GM18870 (cell line): Measurements from ENCODE around the gene BARX1.

ENCODE experiments used
- ATAC-seq: cut with Tn5 transposase; IDR thresholded peaks from one replicate; pipeline ENCODE4 v1.9.1; 2021; ENCODE audit warnings: moderate library complexity; ENCODE audit not compliant: unreplicated experiment

The BARX1 gene

DNA sequence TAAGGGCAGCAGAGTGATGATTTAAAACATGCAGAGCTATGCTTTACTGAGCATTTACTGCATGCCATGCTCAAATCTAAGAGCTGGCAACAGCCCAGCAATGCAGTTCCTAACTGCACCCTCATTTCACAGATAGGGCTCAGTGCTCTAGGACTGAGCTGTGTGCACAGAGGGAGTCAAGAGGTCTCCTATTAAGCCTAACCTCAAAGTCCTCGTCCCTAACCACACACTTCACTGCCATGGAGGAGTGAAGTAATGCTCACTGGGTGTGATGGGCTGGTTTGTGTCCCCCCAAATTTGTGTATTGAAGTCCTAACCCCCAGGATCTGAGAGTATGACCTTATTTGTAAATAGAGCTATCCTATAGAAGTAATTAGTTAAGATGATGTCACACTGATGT, 25.9 kb downstream of the BARX1 start:
- no peak for ATAC-seq

DNA sequence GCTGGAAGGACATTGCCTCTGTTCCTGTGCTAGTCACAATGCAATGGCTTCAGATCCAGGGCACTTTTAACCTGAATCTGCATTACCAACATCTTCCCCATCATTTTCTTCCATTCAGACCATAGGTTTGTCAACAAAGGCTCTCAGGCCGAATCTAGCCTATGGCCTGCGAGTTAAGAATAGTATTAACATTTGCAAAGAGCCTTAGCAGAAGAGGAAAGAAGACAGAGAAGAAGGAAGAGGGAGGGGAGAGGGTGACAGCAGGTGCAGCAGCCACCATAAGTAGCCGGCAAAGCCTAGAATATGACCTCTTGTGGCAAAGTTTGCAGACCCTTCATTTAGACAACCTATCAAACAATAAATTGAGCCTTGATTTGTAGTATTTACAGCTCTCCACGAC, 32.6 kb downstream of the BARX1 start:
- ATAC-seq: no peak

DNA sequence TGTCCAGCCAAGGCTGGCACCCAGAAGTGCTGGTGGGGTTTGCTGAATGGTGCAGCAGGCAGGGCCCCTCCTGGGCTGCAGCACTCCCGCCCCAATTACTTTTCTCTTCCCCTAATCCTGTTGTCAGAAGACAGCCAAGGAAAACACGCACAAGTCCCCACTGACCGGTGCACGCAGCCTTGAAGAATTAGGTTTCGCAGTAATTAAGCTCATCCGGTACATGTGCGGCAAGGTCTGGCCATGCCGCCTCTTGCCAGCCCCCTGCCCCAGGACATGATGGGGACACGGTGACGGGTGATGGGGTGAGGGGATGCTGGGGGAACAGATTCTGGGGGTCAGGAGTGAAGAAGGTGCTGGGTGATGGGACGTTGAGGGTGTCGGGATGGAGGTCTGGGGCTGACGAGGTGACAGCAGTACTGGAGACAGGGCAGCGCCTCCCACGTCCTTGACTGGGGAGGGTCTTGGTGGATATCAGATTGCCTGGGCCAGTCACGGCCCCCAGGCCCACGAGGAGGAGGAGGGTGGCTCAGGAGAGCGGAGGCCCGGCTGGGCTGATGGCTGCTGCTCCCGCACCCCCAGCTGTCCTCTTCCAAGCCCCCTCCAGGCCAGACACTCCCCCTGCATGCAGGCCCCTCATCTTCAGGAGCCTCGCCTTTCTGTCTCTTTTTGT, 34.9 kb downstream of the BARX1 start:
- no peak for ATAC-seq

DNA sequence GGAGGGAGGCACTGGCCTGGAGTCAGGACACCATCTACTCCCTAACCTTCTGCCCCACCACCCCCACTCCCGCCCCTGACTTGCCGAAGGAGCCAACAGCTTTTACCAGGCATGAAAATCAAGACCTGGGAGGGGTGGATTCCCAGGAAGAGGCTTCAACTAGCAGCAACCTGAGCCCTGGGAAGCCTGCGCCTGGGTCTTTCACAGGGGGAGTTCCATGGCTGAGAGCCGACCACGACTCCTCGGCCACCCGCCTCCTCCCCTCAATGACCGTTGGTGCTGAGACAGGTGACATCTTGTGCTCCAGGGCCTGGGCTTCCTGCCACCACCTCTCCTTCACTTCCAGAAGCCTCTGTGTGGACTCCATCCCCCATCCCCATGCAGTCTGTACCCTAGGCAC, 37.1 kb downstream of the BARX1 start:
- ATAC-seq: no peak

DNA sequence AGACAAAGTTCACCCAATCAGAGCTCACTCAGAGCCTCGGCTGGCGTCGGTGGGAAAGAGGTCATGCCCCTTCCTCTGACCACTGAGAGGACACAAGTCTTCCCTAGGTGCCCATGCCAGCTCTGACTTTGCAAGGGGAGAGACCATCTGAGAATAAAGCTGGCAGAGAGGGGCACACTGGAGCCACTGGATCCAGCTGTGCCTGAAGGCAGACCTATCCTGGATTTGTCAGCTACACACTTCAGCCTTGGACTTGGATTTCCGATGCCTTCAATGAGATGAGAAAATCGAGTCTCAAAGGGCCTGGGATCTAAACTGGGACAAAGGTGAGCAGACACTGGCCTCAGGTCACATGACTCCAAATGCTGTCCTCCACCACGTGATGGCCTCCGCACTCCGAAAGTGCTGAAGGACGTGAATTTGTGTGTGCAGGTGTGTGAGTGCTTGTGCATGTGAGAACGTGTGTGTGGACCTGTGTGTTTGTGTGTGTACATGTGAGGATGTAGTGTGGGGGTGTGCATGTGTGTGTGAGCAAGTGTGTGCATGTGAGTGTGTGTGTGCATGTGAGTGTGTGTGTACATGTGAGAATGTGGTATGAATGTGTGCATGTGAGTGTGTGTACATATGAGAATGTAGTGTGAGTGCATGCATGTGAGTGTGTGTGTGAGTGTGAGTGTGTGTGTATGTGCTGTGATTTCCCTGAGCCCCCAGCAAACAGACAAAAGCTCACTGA, 37.9 kb downstream of the BARX1 start:
- ATAC-seq: no peak

DNA sequence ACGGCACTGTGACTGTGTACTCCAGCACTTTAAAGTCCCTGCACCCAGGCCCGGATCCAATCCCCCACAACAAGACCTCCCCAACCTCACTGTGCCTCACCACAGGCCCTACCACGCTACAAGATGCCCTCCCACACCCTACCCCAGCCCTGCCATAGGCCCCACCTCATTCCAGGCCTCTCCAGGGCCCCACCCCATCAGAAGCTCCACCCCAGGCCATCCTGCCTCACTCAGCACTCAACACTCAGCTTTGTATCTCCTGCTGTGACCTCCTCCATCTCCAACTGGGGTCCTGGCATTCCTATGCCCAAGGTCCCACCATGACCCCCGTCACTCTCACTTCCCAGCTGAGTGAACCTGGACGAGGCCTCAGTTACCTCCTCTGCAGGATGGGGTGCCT, 38.8 kb downstream of the BARX1 start:
- ATAC-seq: no peak

DNA sequence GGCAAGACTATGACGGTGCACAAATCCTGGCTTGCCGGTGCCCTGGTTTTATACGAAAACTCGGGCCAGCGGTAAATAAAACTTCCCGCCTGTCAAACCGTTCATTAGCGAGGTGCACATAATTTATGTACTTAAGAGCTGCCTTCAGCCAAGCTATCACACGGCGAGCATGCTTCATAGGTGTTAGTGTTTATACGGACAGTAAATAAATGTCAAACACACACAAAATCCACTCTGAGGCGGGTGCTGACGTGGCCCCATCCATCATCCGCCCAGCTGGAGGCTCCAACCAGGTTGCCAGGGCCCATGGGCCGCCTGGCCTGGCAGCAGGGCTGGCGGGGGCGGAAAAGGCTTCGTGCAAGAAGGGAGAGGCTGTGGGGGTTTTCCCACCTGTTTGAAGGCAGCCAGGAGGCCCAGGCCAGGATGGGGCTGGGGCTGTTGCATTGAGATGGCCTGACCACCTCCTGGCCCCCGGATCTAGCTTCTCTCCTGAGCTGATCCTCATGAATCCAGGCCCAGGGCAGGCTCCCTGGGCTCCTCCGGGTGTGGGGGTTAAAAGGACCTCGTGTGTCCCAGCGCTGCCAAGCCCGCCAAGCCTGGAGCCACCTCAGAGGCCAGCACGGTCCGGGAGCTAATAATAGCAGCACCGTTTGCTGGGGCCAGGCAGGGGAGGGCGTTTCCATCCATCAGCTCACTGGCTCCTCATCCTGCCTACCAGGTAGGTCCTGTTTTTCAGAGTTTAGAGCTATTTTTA, 43.2 kb downstream of the BARX1 start:
- ATAC-seq: no peak

DNA sequence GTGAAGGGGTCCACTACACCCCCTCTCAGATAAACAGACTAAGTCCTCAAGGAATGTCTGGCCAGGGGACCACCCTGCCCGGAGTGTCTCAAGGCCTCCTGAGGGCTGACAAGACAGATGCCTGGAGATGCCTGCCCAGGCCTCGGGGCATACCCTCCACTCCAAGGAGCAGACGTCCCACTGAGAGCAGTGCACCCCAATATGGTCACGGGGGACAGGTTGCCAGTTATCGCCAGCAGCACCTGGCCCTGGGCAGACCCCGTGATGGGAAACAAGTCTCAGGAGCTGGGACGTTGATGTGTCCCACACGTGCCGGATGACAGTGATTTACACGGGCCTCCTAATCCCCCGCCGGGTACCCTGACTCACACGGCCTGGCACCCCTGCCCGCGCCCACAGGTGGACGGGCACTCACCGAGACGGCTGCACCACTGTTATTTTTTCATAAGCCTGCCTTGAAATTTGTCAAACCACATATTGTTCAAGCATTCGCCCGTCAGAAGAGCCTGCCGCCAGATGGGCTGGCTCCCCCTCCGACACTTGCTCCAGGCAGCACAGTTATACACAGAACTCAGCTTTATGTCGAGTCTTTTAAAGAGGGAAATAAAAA, 43.9 kb downstream of the BARX1 start:
- ATAC-seq: no peak

DNA sequence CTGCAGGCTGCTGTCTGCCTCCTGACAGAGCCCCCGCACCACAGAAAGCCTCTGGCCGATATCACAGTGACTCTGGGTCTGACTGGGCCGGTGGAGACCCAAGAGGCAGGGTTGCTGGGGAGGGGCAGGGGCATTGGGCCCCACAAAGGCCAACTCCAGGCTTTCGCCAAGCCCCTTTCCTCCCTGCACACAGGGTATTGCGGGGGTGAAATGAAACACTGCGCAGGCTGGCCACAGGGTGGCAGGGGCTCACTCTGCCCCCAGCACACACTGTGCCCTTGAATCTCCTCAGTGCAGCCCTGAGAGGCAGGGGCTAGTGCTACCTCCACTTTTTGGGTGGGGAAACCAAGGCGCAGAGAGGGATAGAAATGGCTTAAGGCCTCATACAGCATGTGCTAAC, 44.6 kb downstream of the BARX1 start:
- no peak for ATAC-seq

DNA sequence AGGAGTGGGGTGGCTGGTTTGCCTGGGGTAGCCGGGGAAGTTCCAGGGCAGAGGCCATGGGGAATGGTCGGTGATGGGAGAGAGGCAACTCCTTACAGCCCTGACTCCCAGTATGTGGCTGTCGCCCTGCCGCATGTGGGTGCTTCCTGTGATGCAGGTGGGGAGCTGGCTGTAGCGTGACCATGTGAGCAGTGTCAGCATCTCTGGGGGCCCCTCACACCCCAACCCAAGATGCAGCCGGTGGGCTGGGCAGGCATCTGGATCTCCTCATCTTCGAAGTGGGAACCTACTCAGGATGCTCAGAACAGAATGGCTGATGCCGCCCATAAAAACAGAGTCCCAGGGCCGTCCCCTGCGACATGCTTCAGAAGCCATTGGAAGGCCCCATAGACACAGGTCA, 45.0 kb downstream of the BARX1 start:
- no peak for ATAC-seq

DNA sequence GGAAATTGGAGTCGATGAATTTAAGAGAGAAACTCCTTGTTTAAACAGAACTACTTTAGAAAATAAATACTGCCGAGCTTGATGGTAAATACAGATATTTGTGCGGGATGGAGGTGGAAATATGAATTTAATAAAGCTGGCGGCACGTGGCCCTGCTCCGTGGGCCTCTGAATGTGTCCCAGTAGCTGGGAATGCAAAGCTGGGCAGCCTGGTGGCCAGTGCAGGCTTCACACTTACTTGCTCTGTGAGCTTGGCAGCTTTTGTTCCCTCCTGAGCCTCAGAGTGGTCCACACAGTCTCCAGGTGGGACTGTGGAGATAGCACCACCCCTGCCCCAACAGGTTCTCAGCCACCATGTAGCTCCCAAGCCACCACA, 45.9 kb downstream of the BARX1 start:
- no peak for ATAC-seq

DNA sequence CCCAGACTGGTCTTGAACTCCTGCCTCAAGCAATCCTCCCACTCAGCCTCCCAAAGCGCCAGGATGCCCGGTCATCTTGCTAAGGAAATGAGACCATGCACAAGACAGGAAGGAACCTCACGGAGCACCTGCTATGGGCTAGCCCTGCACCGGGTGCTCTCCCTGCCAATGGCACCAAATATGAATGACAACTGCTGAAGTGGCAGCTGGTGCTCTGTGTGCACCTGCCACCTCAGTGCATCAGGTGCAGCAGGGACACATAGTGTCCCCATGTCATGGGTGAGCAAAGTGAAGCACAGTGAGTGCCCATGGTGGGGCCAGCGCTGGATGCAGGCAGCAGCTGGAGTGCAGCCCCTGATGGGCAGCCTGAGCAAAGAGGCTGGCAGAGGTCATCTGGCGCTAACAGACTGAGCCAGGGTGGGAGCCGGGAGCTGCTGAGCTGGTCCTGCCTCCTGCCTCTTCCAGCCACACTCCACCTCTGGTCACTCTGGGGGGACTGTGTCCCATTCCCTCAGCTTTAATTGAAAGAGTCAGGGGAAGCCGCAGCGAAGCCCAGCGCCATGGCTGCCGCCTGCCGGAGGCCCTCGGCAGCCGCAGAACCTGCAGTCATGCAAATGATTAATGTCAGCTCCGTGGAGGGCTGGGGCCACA, 46.4 kb downstream of the BARX1 start:
- ATAC-seq: no peak

DNA sequence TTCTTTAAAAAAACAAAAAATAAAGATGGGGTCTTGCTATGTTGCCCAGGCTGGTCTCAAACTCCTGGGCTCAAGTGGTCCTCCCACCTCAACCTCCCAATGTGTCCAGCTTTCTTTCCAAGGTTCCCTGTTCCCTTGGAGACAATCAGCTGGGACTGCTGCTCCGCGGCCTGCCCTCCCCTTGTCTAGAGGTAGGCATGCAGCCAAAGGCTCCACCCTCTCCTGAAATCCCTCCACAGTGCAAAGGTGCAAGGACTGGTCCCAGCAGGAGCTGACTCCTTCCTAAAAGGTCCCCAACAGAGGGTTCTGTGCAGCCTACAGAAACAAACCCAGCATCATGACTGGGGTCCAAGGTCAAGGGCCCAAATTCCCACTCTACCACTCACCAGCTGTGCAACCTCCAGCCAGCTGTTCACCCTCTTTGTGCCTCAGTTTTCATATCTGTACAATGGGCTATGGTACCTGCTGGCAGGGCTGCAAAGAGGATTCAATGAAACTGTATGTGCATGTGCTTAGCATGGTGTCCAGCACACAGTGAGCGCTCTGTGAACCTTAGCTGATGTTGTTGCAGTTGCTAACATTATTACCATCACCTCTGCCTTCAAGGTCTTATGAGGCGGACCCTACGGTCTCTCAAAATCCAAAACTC, 47.5 kb downstream of the BARX1 start:
- no peak for ATAC-seq

DNA sequence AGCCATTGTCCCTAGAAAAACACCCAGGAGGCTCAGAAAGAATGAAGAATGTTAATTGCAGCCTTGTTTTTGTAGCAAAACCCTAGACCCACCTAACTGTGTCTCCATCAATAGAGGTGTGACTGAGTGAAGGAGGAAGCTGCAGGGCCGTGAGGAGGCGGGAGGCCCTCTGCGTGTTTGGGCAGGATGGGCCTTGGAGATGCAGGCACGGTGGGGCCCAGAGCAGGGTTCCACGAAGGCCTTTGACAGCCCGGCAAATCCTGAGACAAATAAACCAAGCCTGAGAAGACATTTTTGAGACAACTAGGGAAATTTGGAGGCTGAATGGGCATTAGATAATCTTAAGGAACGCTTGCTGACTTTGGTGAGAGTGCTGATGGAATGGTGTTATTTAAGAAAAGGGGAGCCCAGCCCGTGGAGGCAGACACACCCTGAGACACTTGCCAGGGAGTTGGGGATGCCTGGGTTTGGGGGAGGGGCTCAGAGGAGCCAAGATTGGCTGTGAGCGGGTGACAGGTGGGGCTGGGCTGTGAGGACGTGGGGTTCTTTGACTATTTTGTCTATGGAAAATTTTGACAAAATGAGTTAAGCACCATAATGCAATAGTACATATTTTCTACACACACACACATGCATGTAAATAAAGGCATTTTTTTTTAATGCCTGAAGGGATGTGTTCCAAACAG, 48.8 kb downstream of the BARX1 start:
- ATAC-seq: no peak

DNA sequence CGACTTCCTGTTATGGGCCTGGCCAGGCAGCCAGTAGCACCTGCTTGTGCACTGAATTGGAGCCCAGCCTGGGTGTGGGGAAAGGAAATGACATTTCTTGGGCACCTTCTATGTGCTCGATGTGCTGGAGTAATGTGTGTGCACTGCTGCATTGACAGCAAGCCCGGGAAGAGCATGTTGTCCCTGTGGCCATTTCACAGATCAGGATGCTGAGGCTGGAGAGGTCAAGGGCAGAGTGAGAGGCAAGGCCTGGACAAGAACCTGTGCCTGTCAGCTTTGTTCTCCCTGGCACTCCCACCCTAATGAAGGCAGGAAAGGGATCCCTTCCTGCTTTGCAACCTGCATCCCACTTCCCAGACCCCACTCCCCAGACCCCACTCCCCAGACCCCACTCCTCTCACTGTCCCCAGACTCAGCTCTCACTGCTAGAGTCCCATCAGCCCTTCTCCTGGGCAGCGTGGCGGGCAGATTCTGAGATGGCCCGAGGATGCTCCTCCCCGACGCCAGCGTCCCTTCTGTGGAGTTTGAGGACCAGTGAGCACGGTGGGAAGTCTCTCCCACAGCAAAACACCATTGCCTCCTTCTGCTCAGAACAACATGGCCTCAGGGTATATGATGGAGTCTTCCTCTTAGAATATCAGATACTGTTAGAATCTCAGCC, 49.6 kb downstream of the BARX1 start:
- no peak for ATAC-seq

DNA sequence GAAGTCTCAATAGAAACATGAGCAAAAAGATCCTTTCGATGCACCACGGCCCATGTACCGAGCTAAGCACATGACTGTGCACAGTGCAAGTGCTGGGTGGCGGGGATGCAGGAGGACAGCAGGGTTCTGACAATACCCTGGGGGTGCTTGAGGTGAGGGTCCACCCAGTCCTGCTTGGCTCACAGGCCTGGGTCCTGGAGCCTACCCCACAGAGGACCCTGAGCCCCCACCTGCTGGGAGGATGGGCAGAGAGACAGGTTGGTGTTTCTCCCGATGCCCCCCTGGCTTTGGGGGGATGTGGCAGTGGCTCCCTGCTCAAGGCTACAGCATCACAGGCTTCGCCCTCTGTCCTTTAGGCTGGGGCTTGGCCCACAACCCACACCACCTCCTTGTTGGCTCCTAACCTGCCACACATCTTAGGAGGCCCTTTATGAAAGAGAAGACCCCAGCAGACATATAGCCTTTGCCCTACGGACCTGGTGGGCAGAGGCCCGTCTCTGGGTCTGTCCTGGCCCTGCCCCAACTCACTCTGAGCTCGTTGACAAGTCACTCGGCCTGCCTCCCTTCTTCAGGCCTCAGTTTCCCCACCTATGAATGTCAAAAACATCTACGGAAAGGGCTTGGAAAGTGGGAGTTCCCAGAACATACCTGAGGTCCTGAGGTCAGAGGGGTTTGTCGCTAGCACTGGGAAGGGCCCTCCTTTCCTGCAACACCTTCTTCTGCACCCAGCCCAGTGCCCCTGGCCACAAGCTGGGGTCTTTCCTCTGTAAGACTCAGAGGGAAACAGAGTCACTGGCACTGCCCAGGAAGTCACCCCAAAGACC, 50.3 kb downstream of the BARX1 start:
- ATAC-seq: no peak

DNA sequence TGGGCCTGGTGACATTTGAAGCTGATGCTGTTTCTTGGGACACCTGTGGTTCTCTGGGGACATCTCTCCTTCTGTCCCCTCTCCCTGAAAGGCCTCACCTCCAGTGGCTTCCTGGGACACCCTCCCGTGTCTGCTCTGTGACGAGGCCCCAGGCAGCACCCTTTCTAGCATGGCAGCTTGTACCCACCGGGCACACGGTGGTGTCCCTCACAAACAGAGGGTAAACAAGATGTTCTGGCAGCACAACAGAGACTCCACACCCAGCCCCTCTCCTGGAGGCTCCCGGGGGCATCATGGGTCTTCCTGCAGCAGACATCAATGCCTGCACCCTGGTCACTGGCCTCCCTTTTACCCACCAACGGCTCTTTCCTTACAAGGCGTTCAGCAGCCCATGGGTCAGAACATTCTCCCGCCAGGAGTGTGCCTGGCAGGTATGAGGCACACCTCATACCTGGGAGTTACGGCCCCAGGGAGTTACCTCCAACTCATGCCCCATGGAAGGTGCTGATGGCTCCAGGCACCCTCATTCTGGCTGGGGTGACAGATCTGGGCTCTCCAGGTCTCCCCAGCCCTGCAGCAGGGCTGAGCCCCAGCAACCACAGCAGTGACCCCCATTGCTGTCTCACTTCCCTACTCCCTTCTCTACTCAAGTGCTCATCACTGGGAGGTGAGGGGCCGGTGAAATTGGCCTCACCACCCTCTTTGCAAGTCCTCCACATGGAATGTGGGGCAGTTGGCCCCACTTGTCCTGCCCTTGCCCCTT, 51.1 kb downstream of the BARX1 start:
- no peak for ATAC-seq
